Measurements from ENCODE around the gene DAP. TPM values are rescaled to one million over a fixed set of nuclear protein-coding genes. Genes with fewer than 3 reads are reported as not detected.

Gene DAP
- total RNA-seq, 4 donors from 2014 or later, result 47.8 to 57.3 (median 50.0) TPM

DNA sequence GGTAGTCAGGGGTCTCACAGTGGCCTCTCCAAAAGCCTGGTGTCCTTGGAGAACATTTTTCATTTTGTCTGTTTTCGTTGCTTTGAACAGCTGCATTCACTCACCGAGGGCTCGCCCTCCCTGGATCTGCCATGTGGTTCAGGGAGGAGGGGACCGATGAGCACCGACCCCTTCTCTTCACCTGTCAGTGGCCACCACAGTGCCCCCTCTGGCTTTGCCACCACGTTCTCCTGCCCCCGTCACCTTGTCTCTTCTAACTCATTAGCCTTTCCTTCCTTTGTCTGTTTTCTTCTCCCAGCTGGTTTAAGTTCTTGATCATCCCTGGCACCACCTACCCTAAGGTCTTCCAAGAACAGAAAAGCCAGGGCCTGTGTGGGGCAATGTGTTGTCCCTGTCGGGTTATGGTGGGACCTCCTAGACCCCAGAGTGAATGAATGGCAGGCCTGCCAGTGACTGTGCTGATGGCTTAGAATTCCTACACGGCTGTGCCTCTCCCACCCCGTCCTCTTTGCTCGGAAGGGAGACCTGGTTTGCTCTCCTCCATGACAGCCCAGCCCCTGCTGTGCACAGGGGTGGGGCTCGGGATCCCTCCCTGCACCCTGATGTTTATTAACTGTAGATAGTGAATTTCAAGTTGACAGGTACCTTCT, 107.2 kb downstream of the DAP start:
- DNase-seq (ENCODE audit: low spot score), result no peak
- TF ChIP-seq, protein P1, sequence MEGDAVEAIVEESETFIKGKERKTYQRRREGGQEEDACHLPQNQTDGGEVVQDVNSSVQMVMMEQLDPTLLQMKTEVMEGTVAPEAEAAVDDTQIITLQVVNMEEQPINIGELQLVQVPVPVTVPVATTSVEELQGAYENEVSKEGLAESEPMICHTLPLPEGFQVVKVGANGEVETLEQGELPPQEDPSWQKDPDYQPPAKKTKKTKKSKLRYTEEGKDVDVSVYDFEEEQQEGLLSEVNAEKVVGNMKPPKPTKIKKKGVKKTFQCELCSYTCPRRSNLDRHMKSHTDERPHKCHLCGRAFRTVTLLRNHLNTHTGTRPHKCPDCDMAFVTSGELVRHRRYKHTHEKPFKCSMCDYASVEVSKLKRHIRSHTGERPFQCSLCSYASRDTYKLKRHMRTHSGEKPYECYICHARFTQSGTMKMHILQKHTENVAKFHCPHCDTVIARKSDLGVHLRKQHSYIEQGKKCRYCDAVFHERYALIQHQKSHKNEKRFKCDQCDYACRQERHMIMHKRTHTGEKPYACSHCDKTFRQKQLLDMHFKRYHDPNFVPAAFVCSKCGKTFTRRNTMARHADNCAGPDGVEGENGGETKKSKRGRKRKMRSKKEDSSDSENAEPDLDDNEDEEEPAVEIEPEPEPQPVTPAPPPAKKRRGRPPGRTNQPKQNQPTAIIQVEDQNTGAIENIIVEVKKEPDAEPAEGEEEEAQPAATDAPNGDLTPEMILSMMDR (IDR thresholded peaks at IDR 0.05), result no peak
- ATAC-seq (ENCODE audit: low FRiP score), result no peak

GRCh38 chr5:10653043-10653442, 108.0 kb downstream of the DAP start:
- TF ChIP-seq, protein P1 (IDR thresholded peaks at IDR 0.05), result no peak
- no peak for ATAC-seq (ENCODE audit: low FRiP score)

GRCh38 chr5:10652606-10653005, 108.4 kb downstream of the DAP start:
- TF ChIP-seq, protein P1 (IDR thresholded peaks at IDR 0.05), result no peak
- no peak for ATAC-seq (ENCODE audit: low FRiP score)
- no peak for DNase-seq (ENCODE audit: low spot score)

More at GRCh38 chr5:10653043-10653442, 108.0 kb downstream of the DAP start:
- no peak for DNase-seq (ENCODE audit: low spot score)

- TF ChIP-seq, protein P1 (IDR thresholded peaks at IDR 0.05), result no peak
- no peak for ATAC-seq (ENCODE audit: low FRiP score)
- DNase-seq (ENCODE audit: low spot score), result no peak
These were observed 108.9 kb downstream of the DAP start for GRCh38 chr5:10652151-10652550.

- ATAC-seq (ENCODE audit: low FRiP score) (no peak), DNase-seq (ENCODE audit: low spot score) (no peak)
- TF ChIP-seq, protein P1 (IDR thresholded peaks at IDR 0.05), result no peak
These were observed 111.2 kb downstream of the DAP start for GRCh38 chr5:10649666-10650380.

DNA sequence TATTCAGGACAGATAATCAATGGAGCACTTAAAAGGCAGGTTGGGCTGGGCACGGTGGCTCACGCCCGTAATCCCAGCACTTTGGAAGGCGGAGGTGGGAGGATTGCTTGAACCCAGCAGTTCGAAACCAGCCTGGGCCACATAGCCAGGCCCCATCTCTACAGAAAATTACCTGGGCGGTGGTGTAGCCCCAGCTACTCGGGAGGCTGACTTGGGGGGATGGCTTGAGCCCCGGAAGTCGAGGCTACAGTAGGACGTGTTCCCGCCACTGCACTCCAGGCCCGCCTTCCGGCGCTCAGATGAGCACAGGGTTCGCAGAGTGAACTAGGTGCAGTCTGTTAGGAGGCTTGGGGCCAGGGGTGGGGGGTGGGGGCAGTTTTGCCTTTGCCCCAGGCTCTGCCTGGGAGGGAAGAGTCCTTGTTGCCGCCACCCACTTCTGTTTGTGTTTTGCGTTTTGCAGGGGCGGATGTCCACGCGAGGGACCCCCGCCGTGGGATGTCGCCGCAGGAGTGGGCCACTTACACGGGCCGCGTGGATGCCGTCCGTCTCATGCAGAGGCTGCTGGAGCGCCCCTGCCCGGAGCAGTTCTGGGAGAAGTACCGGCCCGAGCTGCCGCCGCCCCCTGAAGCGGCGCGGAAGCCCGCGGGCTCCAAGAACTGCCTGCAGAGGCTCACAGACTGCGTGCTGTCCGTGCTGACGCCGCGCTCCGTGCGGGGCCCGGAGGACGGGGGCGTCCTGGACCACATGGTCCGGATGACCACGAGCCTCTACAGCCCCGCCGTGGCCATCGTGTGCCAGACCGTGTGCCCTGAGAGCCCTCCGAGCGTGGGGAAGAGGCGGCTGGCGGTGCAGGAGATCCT, 112.0 kb downstream of the DAP start:
- DNase-seq (ENCODE audit: low spot score) (no peak), ATAC-seq (ENCODE audit: low FRiP score) (no peak)
- TF ChIP-seq, protein P1 (IDR thresholded peaks at IDR 0.05), result no peak
